Measurements from ENCODE around the gene CDC42BPG.

Gene CDC42BPG

GRCh38 chr11:64874308-64875240 lies 30.1 kb upstream of the CDC42BPG start:
- H3K27me3 ChIP-seq (ENCODE audit: insufficient read depth, low read depth) = no peaks in the 10 kb centered on the region
- H3K9ac ChIP-seq = no peak overlapping the region
- H3K4me3 ChIP-seq (IDR thresholded peaks at IDR 0.05; ENCODE audit: insufficient read depth, low read depth, low read length) = no peak overlapping the region
- H3K4me1 ChIP-seq (ENCODE audit: low read depth, poor library complexity, severe bottlenecking) = peaks cover 49% of the 10 kb centered on the region
- H3K27ac ChIP-seq = no peak overlapping the region
- H2AFZ ChIP-seq (ENCODE audit: low read depth) = no peak overlapping the region
- H4K20me1 ChIP-seq (ENCODE audit: insufficient read depth) = no peaks in the 10 kb centered on the region
- H3K36me3 ChIP-seq (ENCODE audit: insufficient read depth) = no peaks in the 10 kb centered on the region
- no peak for TF ChIP-seq CTCF (conservative IDR thresholded peaks at IDR 0.05; ENCODE audit: low read depth, low read length)
- H3K4me2 ChIP-seq = no peak overlapping the region
- peaks cover 58% of the 10 kb centered on the region for H3K79me2 ChIP-seq (ENCODE audit: insufficient read depth, low read depth)

- no peaks in the 10 kb centered on the region for H4K20me1 ChIP-seq (ENCODE audit: insufficient read depth)
- no peaks in the 10 kb centered on the region for H3K36me3 ChIP-seq (ENCODE audit: insufficient read depth)
- no peak overlapping the region for H3K4me3 ChIP-seq (IDR thresholded peaks at IDR 0.05; ENCODE audit: insufficient read depth, low read depth, low read length)
- H3K27ac ChIP-seq = no peak overlapping the region
- no peak overlapping the region for H2AFZ ChIP-seq (ENCODE audit: low read depth)
- H3K4me1 ChIP-seq (ENCODE audit: low read depth, poor library complexity, severe bottlenecking) = peaks cover 50% of the 10 kb centered on the region
- H3K9ac ChIP-seq = no peak overlapping the region
- no peak for TF ChIP-seq CTCF (conservative IDR thresholded peaks at IDR 0.05; ENCODE audit: low read depth, low read length)
- H3K79me2 ChIP-seq (ENCODE audit: insufficient read depth, low read depth) = peaks cover 73% of the 10 kb centered on the region
- H3K27me3 ChIP-seq (ENCODE audit: insufficient read depth, low read depth) = no peaks in the 10 kb centered on the region
- no peak overlapping the region for H3K4me2 ChIP-seq
Measured at GRCh38 chr11:64872790-64873488, 28.5 kb upstream of the CDC42BPG start.

- H4K20me1 ChIP-seq (ENCODE audit: insufficient read depth) = no peaks in the 10 kb centered on the region
- H3K27me3 ChIP-seq (ENCODE audit: insufficient read depth, low read depth) = no peaks in the 10 kb centered on the region
- H3K79me2 ChIP-seq (ENCODE audit: insufficient read depth, low read depth) = peaks cover 73% of the 10 kb centered on the region
- H3K9ac ChIP-seq = no peak overlapping the region
- H3K36me3 ChIP-seq (ENCODE audit: insufficient read depth) = no peaks in the 10 kb centered on the region
- peaks cover 56% of the 10 kb centered on the region for H3K4me1 ChIP-seq (ENCODE audit: low read depth, poor library complexity, severe bottlenecking)
- no peak for TF ChIP-seq CTCF (conservative IDR thresholded peaks at IDR 0.05; ENCODE audit: low read depth, low read length)
- no peak overlapping the region for H3K4me3 ChIP-seq (IDR thresholded peaks at IDR 0.05; ENCODE audit: insufficient read depth, low read depth, low read length)
- no peak overlapping the region for H3K27ac ChIP-seq
- no peak overlapping the region for H3K4me2 ChIP-seq
- no peak overlapping the region for H2AFZ ChIP-seq (ENCODE audit: low read depth)
Measured at GRCh38 chr11:64871492-64871891, 27.0 kb upstream of the CDC42BPG start.

GRCh38 chr11:64870893-64871466 lies 26.5 kb upstream of the CDC42BPG start:
- no peak overlapping the region for H3K27ac ChIP-seq
- H3K9ac ChIP-seq = no peak overlapping the region
- H3K27me3 ChIP-seq (ENCODE audit: insufficient read depth, low read depth) = no peaks in the 10 kb centered on the region
- H3K79me2 ChIP-seq (ENCODE audit: insufficient read depth, low read depth) = peaks cover 72% of the 10 kb centered on the region; the same call in 1 of the 2 replicates
- H4K20me1 ChIP-seq (ENCODE audit: insufficient read depth) = no peaks in the 10 kb centered on the region
- H3K36me3 ChIP-seq (ENCODE audit: insufficient read depth) = no peaks in the 10 kb centered on the region
- H3K4me3 ChIP-seq (IDR thresholded peaks at IDR 0.05; ENCODE audit: insufficient read depth, low read depth, low read length) = no peak overlapping the region
- H3K4me1 ChIP-seq (ENCODE audit: low read depth, poor library complexity, severe bottlenecking) = peaks cover 56% of the 10 kb centered on the region
- no peak for TF ChIP-seq CTCF (conservative IDR thresholded peaks at IDR 0.05; ENCODE audit: low read depth, low read length)
- H2AFZ ChIP-seq (ENCODE audit: low read depth) = no peak overlapping the region
- no peak overlapping the region for H3K4me2 ChIP-seq

All from KMS-11 (cell line).